HEK293 (cell line): ENCODE data around the gene RSPH9.
A peak's percentile ranks its signal among the peaks of the same experiment; 100 is the strongest.

ENCODE experiments used
- CTCF ChIA-PET: fragments of 350-600 bp; formaldehyde crosslinking; extraction: SDS; loops from one replicate; lab custom pipeline; 2021; ENCODE audit warnings: antibody characterized with exemption; lab: Yijun Ruan, JAX
- POLR2A ChIA-PET: fragments of 300-600 bp; formaldehyde crosslinking; extraction: SDS; loops from one replicate; lab custom pipeline; 2020; ENCODE audit warnings: antibody characterized with exemption, inconsistent platforms; lab: Yijun Ruan, JAX
- H3K27ac ChIP-seq: fragments of 200-500 bp; sonication (Bioruptor generic); 2 replicates; pipeline ENCODE4 v1.5.1; 2014; ENCODE audit warnings: low read depth, low read length, control low read depth, inconsistent platforms; ENCODE audit errors: extremely low read depth
- H3K36me3 ChIP-seq, 2 experiments: fragments of 200-500 bp in 1 of 2; sonication (Bioruptor generic) in 1 of 2; 1 replicate in 1 of 2; 2 replicates in 1 of 2; pipeline ENCODE4 v1.5.1; 2014 to 2017; ENCODE audit warnings: inconsistent platforms in 2 of 2, low read length in 2 of 2; ENCODE audit not compliant: control insufficient read depth in 2 of 2, insufficient read depth in 1 of 2
- H3K4me1 ChIP-seq: fragments of 200-500 bp; sonication (Bioruptor generic); 2 replicates; pipeline ENCODE4 v1.5.1; 2014; ENCODE audit warnings: mild to moderate bottlenecking, low read length, inconsistent platforms; ENCODE audit not compliant: control insufficient read depth, insufficient read depth
- H3K4me3 ChIP-seq: 2 replicates; pipeline ENCODE4 v1.5.1; 2011; ENCODE audit warnings: low read depth, mild to moderate bottlenecking, control low read depth, low read length, moderate library complexity
- H3K9me3 ChIP-seq: fragments of 200-500 bp; sonication (Bioruptor generic); 2 replicates; pipeline ENCODE4 v1.5.1; 2014; ENCODE audit warnings: low read depth, low read length, inconsistent platforms; ENCODE audit not compliant: control insufficient read depth, insufficient read depth
- GLIS1 ChIP-seq: fragments of 450-650 bp; formaldehyde crosslinking; IDR thresholded peaks from 2 replicates; pipeline ENCODE4 v1.5.1; 2016; ENCODE audit warnings: missing biosample characterization, missing genetic modification characterization
- MEIS1 ChIP-seq: sonication (generic); formaldehyde crosslinking; IDR thresholded peaks from 2 replicates; pipeline ENCODE4 v1.8.1; 2022; ENCODE audit warnings: missing genetic modification reagents, mild to moderate bottlenecking, borderline replicate concordance
- PATZ1 ChIP-seq: fragments of 450-650 bp; formaldehyde crosslinking; IDR thresholded peaks from 2 replicates; pipeline ENCODE4 v1.5.1; 2016; ENCODE audit warnings: missing biosample characterization, missing genetic modification characterization
- PRDM4 ChIP-seq: fragments of 450-650 bp; formaldehyde crosslinking; IDR thresholded peaks from 2 replicates; pipeline ENCODE4 v1.5.1; 2017; ENCODE audit warnings: missing biosample characterization, missing genetic modification characterization
- SCRT2 ChIP-seq: fragments of 450-650 bp; formaldehyde crosslinking; IDR thresholded peaks from 2 replicates; pipeline ENCODE4 v1.5.1; 2016; ENCODE audit warnings: missing biosample characterization, missing genetic modification characterization
- ZBTB17 ChIP-seq: fragments of 450-650 bp; formaldehyde crosslinking; IDR thresholded peaks from 2 replicates; pipeline ENCODE4 v1.5.1; 2016; ENCODE audit warnings: missing biosample characterization, missing genetic modification characterization
- ZBTB7A ChIP-seq: fragments of 450-650 bp; formaldehyde crosslinking; IDR thresholded peaks from 2 replicates; pipeline ENCODE4 v1.5.1; 2016; ENCODE audit warnings: low read depth, missing biosample characterization, missing genetic modification characterization
- ZEB2 ChIP-seq: fragments of 450-650 bp; formaldehyde crosslinking; IDR thresholded peaks from 2 replicates; pipeline ENCODE4 v1.5.1; 2016; ENCODE audit warnings: missing biosample characterization, missing genetic modification characterization
- ZFHX2 ChIP-seq: fragments of 450-650 bp; formaldehyde crosslinking; conservative IDR thresholded peaks from 2 replicates; pipeline ENCODE4 v1.5.1; 2016; ENCODE audit warnings: missing biosample characterization, missing genetic modification characterization
- ZIC2 ChIP-seq: fragments of 450-650 bp; formaldehyde crosslinking; IDR thresholded peaks from 2 replicates; pipeline ENCODE4 v1.5.1; 2016; ENCODE audit warnings: missing biosample characterization, missing genetic modification characterization
- ZNF169 ChIP-seq: fragments of 450-650 bp; formaldehyde crosslinking; IDR thresholded peaks from 2 replicates; pipeline ENCODE4 v1.5.1; 2016; ENCODE audit warnings: missing biosample characterization, missing genetic modification characterization
- ZNF266 ChIP-seq: fragments of 450-650 bp; formaldehyde crosslinking; IDR thresholded peaks from 2 replicates; pipeline ENCODE4 v1.5.1; 2016; ENCODE audit warnings: missing biosample characterization, missing genetic modification characterization, low read depth
- ZNF335 ChIP-seq: fragments of 450-650 bp; formaldehyde crosslinking; conservative IDR thresholded peaks from 2 replicates; pipeline ENCODE4 v1.5.1; 2016; ENCODE audit warnings: missing biosample characterization, missing genetic modification characterization
- ZNF341 ChIP-seq: fragments of 450-650 bp; formaldehyde crosslinking; IDR thresholded peaks from 2 replicates; pipeline ENCODE4; 2016; ENCODE audit warnings: low read depth, missing biosample characterization, missing genetic modification characterization
- ZNF350 ChIP-seq: fragments of 450-650 bp; formaldehyde crosslinking; IDR thresholded peaks from 2 replicates; pipeline ENCODE4 v1.5.0; 2017; ENCODE audit warnings: missing biosample characterization, mild to moderate bottlenecking, missing genetic modification characterization
- ZNF426 ChIP-seq: fragments of 450-650 bp; formaldehyde crosslinking; IDR thresholded peaks from 2 replicates; pipeline ENCODE4 v1.5.1; 2017; ENCODE audit warnings: missing biosample characterization, missing genetic modification characterization, mild to moderate bottlenecking, inconsistent platforms, moderate library complexity
- ZNF514 ChIP-seq: fragments of 450-650 bp; formaldehyde crosslinking; IDR thresholded peaks from 2 replicates; pipeline ENCODE4 v1.5.1; 2016; ENCODE audit warnings: missing biosample characterization, missing genetic modification characterization
- ZNF521 ChIP-seq: fragments of 450-650 bp; formaldehyde crosslinking; IDR thresholded peaks from 2 replicates; pipeline ENCODE4 v1.5.1; 2017; ENCODE audit warnings: missing biosample characterization, mild to moderate bottlenecking, missing genetic modification characterization
- ZNF555 ChIP-seq: fragments of 450-650 bp; formaldehyde crosslinking; conservative IDR thresholded peaks from 2 replicates; pipeline ENCODE4 v1.5.1; 2017; ENCODE audit warnings: missing biosample characterization, mild to moderate bottlenecking, missing genetic modification characterization, inconsistent platforms
- ZNF580 ChIP-seq: fragments of 450-650 bp; formaldehyde crosslinking; IDR thresholded peaks from 2 replicates; pipeline ENCODE4 v1.5.1; 2016; ENCODE audit warnings: missing biosample characterization, missing genetic modification characterization
- ZNF621 ChIP-seq: fragments of 450-650 bp; formaldehyde crosslinking; IDR thresholded peaks from 2 replicates; pipeline ENCODE4 v1.5.1; 2017; ENCODE audit warnings: missing biosample characterization, missing genetic modification characterization
- ZNF747 ChIP-seq: fragments of 450-650 bp; formaldehyde crosslinking; IDR thresholded peaks from 2 replicates; pipeline ENCODE4 v1.5.1; 2016; ENCODE audit warnings: missing biosample characterization, missing genetic modification characterization
- ZSCAN16 ChIP-seq: fragments of 450-650 bp; formaldehyde crosslinking; IDR thresholded peaks from 2 replicates; pipeline ENCODE4 v1.5.1; 2016; ENCODE audit warnings: missing biosample characterization, missing genetic modification characterization

Gene RSPH9

GRCh38 chr6:43624786-43625288 is 20.0 kb upstream of the RSPH9 start:
- Histone ChIP-seq H3K9me3 (no peaks in the 10 kb centered on the region), H3K27ac (no peak overlapping the region)
- CTCF ChIA-PET = interaction anchor here (1.1 kb wide), 1 partner anchor 17 kb away, joined by 7 read pairs; no protein-coding TSS in a partner anchor
- no peak for TF ChIP-seq ZFHX2 (tag by site-specific recombination)
- TF ChIP-seq ZNF580 = no peak
- TF ChIP-seq ZBTB7A = no peak
- TF ChIP-seq MEIS1 (CRISPR knock-in tag) = no peak
- TF ChIP-seq ZNF350 (tag by site-specific recombination) = no peak
- no peak for TF ChIP-seq ZNF426 (tag by site-specific recombination)
- TF ChIP-seq ZNF266 (tag by site-specific recombination) = no peak
- TF ChIP-seq ZIC2 = no peak
- TF ChIP-seq ZNF555 (tag by site-specific recombination) = no peak
- TF ChIP-seq ZNF514 (tag by site-specific recombination) = no peak
- TF ChIP-seq ZNF521 (tag by site-specific recombination) = no peak
- TF ChIP-seq ZEB2 (tag by site-specific recombination) = no peak
- no peak for TF ChIP-seq ZNF621 (tag by site-specific recombination)
- no peak for TF ChIP-seq ZNF341 (tag by site-specific recombination)
- no peak for TF ChIP-seq GLIS1
- TF ChIP-seq ZBTB17 (tag by site-specific recombination) = no peak
- TF ChIP-seq PATZ1 (tag by site-specific recombination) = no peak
- TF ChIP-seq ZSCAN16 (tag by site-specific recombination) = no peak
- no peak for TF ChIP-seq ZNF335
- TF ChIP-seq ZNF747 (tag by site-specific recombination) = no peak
- TF ChIP-seq, all 188 proteins: peak for 0
- Histone ChIP-seq H3K36me3 (peaks cover 14 to 65% of the 10 kb centered on the region in 2 experiments), H3K4me1 (0 out of 2 replicates have a peak, but pooled peaks cover 8% of the 10 kb centered on the region), H3K4me3 (no peak overlapping the region)
- POLR2A ChIA-PET = interaction anchor here (0.7 to 1.3 kb wide), 2 partner anchors 8 to 11 kb away, joined by 3 to 5 read pairs; partner anchors contain the start of gene MAD2L1BP

- TF ChIP-seq ZFHX2 (tag by site-specific recombination) (no peak), SCRT2 (peak; percentile 68), ZNF169 (tag by site-specific recombination) (no peak), PRDM4 (tag by site-specific recombination) (no peak)
- H3K27ac ChIP-seq = no peak overlapping the region
- peaks cover 14 to 59% of the 10 kb centered on the region in 2 experiments for H3K36me3 ChIP-seq
- ChIA-PET CTCF (interaction anchor here (1.0 to 1.1 kb wide), 2 partner anchors 17 to 25 kb away, joined by 4 to 7 read pairs; no protein-coding TSS in a partner anchor), POLR2A (interaction anchor here (0.6 to 1.3 kb wide), 3 partner anchors 9 to 102 kb away, joined by 3 to 6 read pairs (median 5); partner anchors contain the start of gene MAD2L1BP)
- H3K4me3 ChIP-seq = no peak overlapping the region
- H3K4me1 ChIP-seq = 0 out of 2 replicates have a peak, but pooled peaks cover 8% of the 10 kb centered on the region
- no peaks in the 10 kb centered on the region for H3K9me3 ChIP-seq
Measured at GRCh38 chr6:43625393-43625992, 19.3 kb upstream of the RSPH9 start.
